ENCODE results near the gene WWC2.

The WWC2 gene

DNA sequence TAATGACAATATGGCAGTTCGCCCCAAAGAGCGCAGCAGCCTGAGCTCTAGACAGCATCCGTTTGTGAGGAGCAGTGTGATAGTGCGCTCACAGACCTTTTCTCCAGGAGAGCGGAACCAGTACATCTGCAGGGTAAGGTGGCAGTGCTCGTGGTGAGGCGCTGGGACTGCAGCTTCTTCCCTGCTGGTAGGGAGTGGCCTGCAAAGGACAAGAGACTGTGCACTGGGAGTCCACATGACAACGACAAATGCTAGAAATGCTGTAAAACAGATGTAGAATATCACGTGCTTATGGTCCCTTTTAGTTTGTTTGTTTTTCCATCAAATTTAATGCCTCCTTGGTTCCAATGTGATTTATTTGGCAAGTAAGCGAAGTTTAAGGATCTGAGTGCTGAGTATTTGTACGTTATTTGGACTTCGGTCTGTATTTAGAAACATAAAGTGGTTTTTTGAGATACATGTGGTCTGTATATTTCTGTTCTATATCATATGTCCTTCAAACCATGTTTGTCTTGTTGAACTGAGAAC lies 185.3 kb downstream of the WWC2 start:
- no peak for TF ChIP-seq POLR2AphosphoS5 (IDR thresholded peaks at IDR 0.05; ENCODE audit: borderline replicate concordance, low read depth, low read length)
- TF ChIP-seq FOXP2 (optimal IDR thresholded peaks at IDR 0.05; ENCODE audit: control extremely low read depth, extremely low read length, insufficient read depth) = no peak
- TF ChIP-seq EZH2 (IDR thresholded peaks at IDR 0.05) = no peak
- Histone ChIP-seq H3K36me3 (ENCODE audit: insufficient read depth, low read length) (peaks cover 60% of the 10 kb centered on the region), H3K9ac (ENCODE audit: insufficient read length) (no peak overlapping the region), H3K9me3 (ENCODE audit: low read depth, low read length) (no peaks in the 10 kb centered on the region), H3K4me3 (no peak overlapping the region), H3K27ac (no peak overlapping the region)
- DNase-seq (ENCODE audit: low read depth, low spot score) = no peak

DNA sequence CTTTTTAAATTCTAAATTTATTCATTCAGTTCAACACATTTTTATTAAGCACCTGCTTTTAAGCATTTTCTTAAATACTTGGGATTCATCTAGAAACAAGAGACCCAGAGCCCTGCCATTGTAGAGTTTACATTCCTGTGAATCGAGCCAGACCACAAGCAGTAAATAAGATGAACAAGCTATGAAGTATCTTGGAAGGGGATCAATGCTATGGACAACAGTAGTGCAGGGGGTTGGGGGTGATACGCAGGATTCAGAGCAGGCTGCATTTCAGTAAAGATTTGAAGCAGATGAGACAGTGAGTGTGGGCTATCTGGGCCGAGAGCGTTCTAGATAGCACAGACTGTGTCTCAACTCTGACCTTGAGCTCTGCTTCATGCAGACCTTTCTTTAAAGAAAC lies 185.9 kb downstream of the WWC2 start:
- Histone ChIP-seq H3K9ac (ENCODE audit: insufficient read length) (no peak overlapping the region), H3K9me3 (ENCODE audit: low read depth, low read length) (no peaks in the 10 kb centered on the region), H3K4me3 (no peak overlapping the region), H3K27ac (no peak overlapping the region), H3K36me3 (ENCODE audit: insufficient read depth, low read length) (peaks cover 66% of the 10 kb centered on the region)
- DNase-seq (ENCODE audit: low read depth, low spot score) = no peak
- no peak for TF ChIP-seq EZH2 (IDR thresholded peaks at IDR 0.05)

DNA sequence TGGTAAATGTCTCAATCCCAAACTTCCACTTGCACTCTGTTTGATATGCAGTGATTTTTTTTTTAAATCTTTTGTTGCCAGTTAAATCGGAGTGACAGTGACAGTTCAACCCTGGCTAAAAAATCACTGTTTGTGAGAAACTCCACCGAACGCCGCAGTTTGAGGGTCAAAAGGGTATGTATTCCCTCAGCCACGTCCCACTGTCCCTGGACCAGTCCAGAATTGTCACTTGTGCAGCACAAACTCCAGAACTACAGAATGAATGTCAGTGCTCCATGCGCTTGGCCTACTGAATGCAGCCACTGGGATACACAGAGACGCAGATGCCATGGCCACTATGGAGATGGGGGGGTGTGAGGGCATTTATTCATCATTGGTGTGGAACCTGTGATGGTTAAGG lies 186.8 kb downstream of the WWC2 start:
- Histone ChIP-seq H3K36me3 (ENCODE audit: insufficient read depth, low read length) (peaks cover 60% of the 10 kb centered on the region), H3K4me3 (no peak overlapping the region), H3K27ac (no peak overlapping the region), H3K9ac (ENCODE audit: insufficient read length) (no peak overlapping the region), H3K9me3 (ENCODE audit: low read depth, low read length) (no peaks in the 10 kb centered on the region)
- DNase-seq (ENCODE audit: low read depth, low spot score) = no peak
- TF ChIP-seq FOXP2 (optimal IDR thresholded peaks at IDR 0.05; ENCODE audit: control extremely low read depth, extremely low read length, insufficient read depth) (no peak), POLR2AphosphoS5 (IDR thresholded peaks at IDR 0.05; ENCODE audit: borderline replicate concordance, low read depth, low read length) (no peak), EZH2 (IDR thresholded peaks at IDR 0.05) (no peak)

DNA sequence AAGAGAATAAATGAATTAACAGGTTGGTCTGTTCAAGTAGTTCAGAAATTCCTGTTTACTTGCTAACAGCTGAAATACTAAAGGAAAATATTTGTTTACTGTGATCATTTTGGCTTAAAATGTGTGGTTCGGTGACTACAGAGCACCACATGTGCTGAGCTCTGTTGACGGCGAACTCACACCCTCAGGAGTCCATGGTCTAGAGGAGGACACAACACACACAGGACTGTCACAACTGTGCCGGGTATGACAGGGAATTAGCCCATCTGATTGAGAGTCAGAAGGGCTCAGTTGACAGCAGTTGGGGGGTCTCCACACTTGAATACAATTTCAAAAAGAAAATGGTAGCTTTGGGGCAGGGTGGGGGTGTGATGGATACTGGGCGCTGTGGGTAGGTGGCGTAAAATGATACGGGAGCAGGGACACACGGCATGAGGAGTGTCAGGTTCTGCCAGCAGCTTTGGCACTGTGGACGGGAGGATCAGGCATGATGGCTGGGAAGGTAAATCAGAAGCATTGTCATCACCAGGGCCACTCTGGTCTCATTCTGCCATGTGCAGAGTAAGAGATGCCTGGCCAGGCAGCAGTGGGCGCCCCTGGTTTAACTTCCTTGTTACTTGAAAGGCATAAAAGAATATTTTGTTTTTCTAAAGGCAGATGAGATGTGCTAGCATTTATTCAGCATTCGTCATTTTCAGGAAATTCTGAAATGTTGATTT lies 187.7 kb downstream of the WWC2 start:
- TF ChIP-seq EZH2 (IDR thresholded peaks at IDR 0.05) = no peak
- TF ChIP-seq POLR2AphosphoS5 (IDR thresholded peaks at IDR 0.05; ENCODE audit: borderline replicate concordance, low read depth, low read length) = no peak
- TF ChIP-seq FOXP2 (optimal IDR thresholded peaks at IDR 0.05; ENCODE audit: control extremely low read depth, extremely low read length, insufficient read depth) = no peak
- Histone ChIP-seq H3K4me3 (no peak overlapping the region), H3K27ac (no peak overlapping the region), H3K9me3 (ENCODE audit: low read depth, low read length) (no peaks in the 10 kb centered on the region), H3K36me3 (ENCODE audit: insufficient read depth, low read length) (peaks cover 56% of the 10 kb centered on the region), H3K9ac (ENCODE audit: insufficient read length) (no peak overlapping the region)
- DNase-seq (ENCODE audit: low read depth, low spot score) = no peak

DNA sequence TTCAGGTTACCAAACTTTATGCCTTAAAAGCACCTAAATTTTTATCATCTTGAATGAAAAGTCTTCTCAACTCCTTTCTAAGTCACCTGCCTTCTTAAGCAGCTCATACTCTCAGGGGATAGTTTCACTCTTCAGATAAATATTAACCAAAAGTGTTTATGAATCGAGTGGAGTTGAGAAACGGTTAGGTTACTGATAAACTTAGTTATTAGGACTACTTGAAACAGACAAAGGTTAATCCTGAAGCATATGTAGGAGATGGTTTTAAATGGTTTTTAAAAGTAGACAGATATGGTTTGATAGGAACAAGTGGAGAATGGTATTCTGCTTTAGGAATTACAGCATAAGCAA lies 188.2 kb downstream of the WWC2 start:
- Histone ChIP-seq H3K27ac (no peak overlapping the region), H3K36me3 (ENCODE audit: insufficient read depth, low read length) (peaks cover 54% of the 10 kb centered on the region), H3K9ac (ENCODE audit: insufficient read length) (no peak overlapping the region), H3K9me3 (ENCODE audit: low read depth, low read length) (no peaks in the 10 kb centered on the region), H3K4me3 (no peak overlapping the region)
- DNase-seq (ENCODE audit: low read depth, low spot score) = no peak
- TF ChIP-seq EZH2 (IDR thresholded peaks at IDR 0.05) (no peak), POLR2AphosphoS5 (IDR thresholded peaks at IDR 0.05; ENCODE audit: borderline replicate concordance, low read depth, low read length) (no peak), FOXP2 (optimal IDR thresholded peaks at IDR 0.05; ENCODE audit: control extremely low read depth, extremely low read length, insufficient read depth) (no peak)

DNA sequence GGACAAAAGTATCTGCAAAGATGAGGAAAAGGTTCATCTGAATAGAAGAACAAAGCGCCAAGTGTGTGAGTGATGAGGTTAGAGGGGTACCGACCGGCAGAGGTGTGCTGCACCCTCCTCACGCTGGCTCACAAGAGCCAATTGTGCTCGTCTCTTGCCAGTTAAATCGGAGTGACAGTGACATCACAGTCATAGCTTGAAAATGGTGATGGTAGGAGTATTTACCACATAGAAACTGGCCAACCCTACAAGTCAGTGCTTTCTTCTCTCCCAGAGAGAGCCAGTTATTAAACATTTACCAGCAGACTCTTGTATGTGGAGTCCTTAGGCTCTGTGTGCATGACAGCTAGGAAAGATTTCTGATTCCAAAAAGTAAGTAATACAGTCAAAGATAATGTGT lies 188.6 kb downstream of the WWC2 start:
- H3K4me3 ChIP-seq = no peak overlapping the region
- H3K27ac ChIP-seq = no peak overlapping the region
- peaks cover 51% of the 10 kb centered on the region for H3K36me3 ChIP-seq (ENCODE audit: insufficient read depth, low read length)
- DNase-seq (ENCODE audit: low read depth, low spot score) = no peak
- H3K9me3 ChIP-seq (ENCODE audit: low read depth, low read length) = no peaks in the 10 kb centered on the region
- H3K9ac ChIP-seq (ENCODE audit: insufficient read length) = no peak overlapping the region
- TF ChIP-seq FOXP2 (optimal IDR thresholded peaks at IDR 0.05; ENCODE audit: control extremely low read depth, extremely low read length, insufficient read depth) = no peak
- TF ChIP-seq POLR2AphosphoS5 (IDR thresholded peaks at IDR 0.05; ENCODE audit: borderline replicate concordance, low read depth, low read length) = no peak
- TF ChIP-seq EZH2 (IDR thresholded peaks at IDR 0.05) = no peak

DNA sequence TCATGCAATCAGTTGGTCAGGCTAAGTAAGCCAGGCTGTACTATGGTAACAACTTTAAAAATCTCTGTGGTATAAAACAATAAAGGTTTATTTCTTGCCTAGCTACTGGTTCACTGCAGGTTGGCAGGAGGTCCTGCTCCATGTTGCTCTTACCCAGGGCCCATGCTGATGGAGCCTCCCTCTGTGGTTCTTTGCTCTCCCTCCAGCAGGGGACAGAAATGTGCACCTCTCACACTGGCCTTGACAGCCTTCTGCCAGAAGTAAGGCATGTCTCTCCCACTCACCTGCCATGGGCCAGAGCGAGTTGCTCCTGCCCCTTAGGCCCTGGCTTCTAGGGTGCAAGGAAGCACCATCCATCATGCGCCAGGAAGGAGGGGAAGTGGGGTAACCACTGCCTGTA lies 189.9 kb downstream of the WWC2 start:
- Histone ChIP-seq H3K4me3 (no peak overlapping the region), H3K9me3 (ENCODE audit: low read depth, low read length) (no peaks in the 10 kb centered on the region)

DNA sequence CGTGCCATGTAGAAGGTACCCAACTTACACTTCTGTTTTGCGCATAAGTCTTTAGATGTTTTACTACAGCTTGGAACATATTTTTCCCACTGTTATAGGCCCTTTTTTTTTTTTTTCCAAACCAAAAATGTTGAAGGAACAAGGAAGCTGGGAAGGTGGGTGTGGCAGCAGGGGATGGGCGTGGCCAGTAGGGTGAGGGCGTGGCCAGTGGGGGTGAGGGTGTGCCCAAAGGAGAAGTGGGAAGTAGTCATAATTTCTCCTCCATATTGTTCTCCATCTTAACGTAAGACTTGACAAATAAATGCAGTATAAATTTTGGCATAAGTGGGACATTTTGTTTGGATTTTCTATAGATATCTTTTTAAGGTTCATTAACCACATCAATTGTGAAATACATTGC lies 190.6 kb downstream of the WWC2 start:
- TF ChIP-seq FOXP2 (optimal IDR thresholded peaks at IDR 0.05; ENCODE audit: control extremely low read depth, extremely low read length, insufficient read depth) (no peak), POLR2AphosphoS5 (IDR thresholded peaks at IDR 0.05; ENCODE audit: borderline replicate concordance, low read depth, low read length) (no peak), EZH2 (IDR thresholded peaks at IDR 0.05) (no peak)
- no peaks in the 10 kb centered on the region for H3K9me3 ChIP-seq (ENCODE audit: low read depth, low read length)
- H3K36me3 ChIP-seq (ENCODE audit: insufficient read depth, low read length) = peaks cover 35% of the 10 kb centered on the region
- no peak overlapping the region for H3K9ac ChIP-seq (ENCODE audit: insufficient read length)
- DNase-seq (ENCODE audit: low read depth, low spot score) = no peak
- H3K4me3 ChIP-seq = no peak overlapping the region
- no peak overlapping the region for H3K27ac ChIP-seq

More for the DNA sequence above, 189.9 kb downstream of the WWC2 start:
- H3K9ac ChIP-seq (ENCODE audit: insufficient read length) = no peak overlapping the region
- H3K36me3 ChIP-seq (ENCODE audit: insufficient read depth, low read length) = peaks cover 43% of the 10 kb centered on the region
- no peak overlapping the region for H3K27ac ChIP-seq
- TF ChIP-seq EZH2 (IDR thresholded peaks at IDR 0.05) (no peak), POLR2AphosphoS5 (IDR thresholded peaks at IDR 0.05; ENCODE audit: borderline replicate concordance, low read depth, low read length) (no peak), FOXP2 (optimal IDR thresholded peaks at IDR 0.05; ENCODE audit: control extremely low read depth, extremely low read length, insufficient read depth) (no peak)
- no peak for DNase-seq (ENCODE audit: low read depth, low spot score)

DNA sequence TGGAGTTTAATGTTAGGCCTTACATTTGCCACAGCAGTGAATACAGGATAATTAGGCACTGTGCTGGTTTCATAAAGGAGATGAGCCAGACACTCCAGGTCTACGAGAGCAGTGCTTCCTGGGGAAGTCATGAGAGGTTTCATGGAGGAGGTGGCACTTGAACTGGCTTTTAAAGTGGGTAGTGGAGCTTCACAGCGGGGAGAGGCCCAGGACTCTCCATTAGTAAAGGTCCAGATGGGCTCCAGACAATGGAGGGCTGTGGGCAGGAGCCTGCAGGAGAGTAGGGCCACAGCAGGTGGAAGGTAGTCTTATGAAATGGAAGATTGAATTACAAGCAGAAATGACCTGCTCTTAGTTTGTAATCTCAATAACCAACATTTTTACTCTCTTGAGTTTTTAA lies 192.0 kb downstream of the WWC2 start:
- no peak overlapping the region for H3K9ac ChIP-seq (ENCODE audit: insufficient read length)
- no peak overlapping the region for H3K27ac ChIP-seq
- no peak for DNase-seq (ENCODE audit: low read depth, low spot score)
- peaks cover 29% of the 10 kb centered on the region for H3K36me3 ChIP-seq (ENCODE audit: insufficient read depth, low read length)
- no peaks in the 10 kb centered on the region for H3K9me3 ChIP-seq (ENCODE audit: low read depth, low read length)
- TF ChIP-seq FOXP2 (optimal IDR thresholded peaks at IDR 0.05; ENCODE audit: control extremely low read depth, extremely low read length, insufficient read depth) (no peak), EZH2 (IDR thresholded peaks at IDR 0.05) (no peak), POLR2AphosphoS5 (IDR thresholded peaks at IDR 0.05; ENCODE audit: borderline replicate concordance, low read depth, low read length) (no peak)
- no peak overlapping the region for H3K4me3 ChIP-seq
